Testis (tissue), 2 donors: ENCODE measurements around the gene DMGDH.

Experiments used
- CTCF ChIP-seq, 3 experiments: fragments of 450-650 bp in 2 of 3; fragments of 200-600 bp in 1 of 3; sonication (generic) in 1 of 3; IDR thresholded peaks; one replicate each; pipeline ENCODE4 v1.5.1; 2016 to 2019; ENCODE audit warnings: antibody characterized with exemption in 3 of 3, mild to moderate bottlenecking in 2 of 3, moderate library complexity in 1 of 3
- POLR2A ChIP-seq: fragments of 450-650 bp; IDR thresholded peaks from one replicate; pipeline ENCODE4 v1.6.1; 2017; ENCODE audit warnings: antibody characterized with exemption, mild to moderate bottlenecking, moderate library complexity

DNA sequence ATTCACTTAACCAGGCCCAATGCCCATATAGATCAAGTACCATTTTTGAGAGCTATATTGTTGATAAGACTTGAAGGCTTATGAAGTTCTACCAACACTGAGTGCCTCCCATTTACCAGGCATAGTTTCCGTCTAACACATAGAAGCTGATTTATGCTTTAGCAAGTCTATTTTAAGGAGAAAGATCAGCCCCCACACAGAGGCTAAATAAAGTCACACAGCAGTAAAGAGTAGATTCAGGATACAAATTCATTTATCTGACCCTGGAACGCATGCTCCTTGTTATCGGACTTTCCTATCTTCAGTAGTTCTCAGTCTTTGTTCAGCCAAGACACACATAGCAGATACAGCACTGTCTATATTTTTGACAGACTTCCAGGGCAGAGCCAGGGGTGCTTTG lies 34.2 kb downstream of the DMGDH start:
- TF ChIP-seq CTCF (IDR thresholded peaks at IDR 0.05) (no peak), POLR2A (no peak)
